ENCODE measurements around the gene DLG2. TPM values are rescaled to one million over a fixed set of nuclear protein-coding genes. Genes with fewer than 3 reads are reported as not detected.

Gene DLG2
- total RNA-seq, 2 donors from 2014 or later = 1.9 to 3.2 TPM

GRCh38 chr11:84628871-84629620 lies 998.1 kb downstream of the DLG2 start:
- ATAC-seq = no peak
- no peak for DNase-seq
- intact Hi-C loops (cut with DNase I, micrococcal nuclease) = no loop called here

GRCh38 chr11:84626256-84626655 lies 1000.9 kb downstream of the DLG2 start:
- DNase-seq (no peak), ATAC-seq (no peak)
- intact Hi-C loops (cut with DNase I, micrococcal nuclease) = no loop called here

- ATAC-seq = no peak
- intact Hi-C loops (cut with DNase I, micrococcal nuclease) = no loop called here
- DNase-seq = no peak
Observed at GRCh38 chr11:84612645-84613044, 1014.5 kb downstream of the DLG2 start.

GRCh38 chr11:84608837-84609196 lies 1018.3 kb downstream of the DLG2 start:
- DNase-seq (no peak), ATAC-seq (no peak)
- intact Hi-C loops (cut with DNase I, micrococcal nuclease) = no loop called here

DNA sequence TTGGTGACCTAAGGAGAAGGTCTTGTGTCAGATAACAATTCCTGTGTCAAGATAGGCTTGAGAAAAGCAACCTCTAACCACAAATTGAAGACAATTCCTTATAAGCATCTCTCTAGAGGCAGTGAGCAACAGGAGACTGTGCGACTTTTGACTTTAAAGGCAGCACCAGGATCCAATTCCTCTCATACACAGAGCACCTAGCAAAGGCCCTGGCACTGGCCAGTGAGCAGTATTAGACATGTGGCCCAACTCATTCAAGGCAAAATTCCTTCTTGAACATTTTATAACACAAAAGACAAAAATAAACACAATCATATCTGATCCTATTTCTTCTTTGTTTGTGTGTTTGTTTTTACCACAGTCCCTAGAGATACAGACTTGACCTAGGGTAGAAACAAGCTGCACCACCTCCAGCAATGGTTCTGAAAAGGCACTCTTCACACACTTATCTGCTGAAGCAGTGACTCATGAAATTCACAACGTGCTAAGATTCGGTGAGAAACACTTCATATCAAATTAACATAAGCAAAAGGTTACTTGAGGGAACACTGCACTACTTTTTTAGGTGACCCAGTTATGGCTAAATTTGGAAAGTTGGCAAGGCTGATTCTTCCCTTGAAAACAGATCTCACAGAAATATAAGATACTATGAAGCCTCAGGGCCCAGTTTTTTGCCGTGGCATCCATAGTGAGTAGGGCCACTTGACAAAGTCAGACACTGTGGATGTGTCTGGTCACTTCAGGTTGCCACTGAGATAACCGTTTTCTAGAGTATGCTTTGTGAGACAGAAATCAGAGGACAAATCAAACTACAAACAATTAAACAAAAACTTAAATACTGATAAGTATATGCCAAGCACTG lies 1018.9 kb downstream of the DLG2 start:
- intact Hi-C loops (cut with DNase I, micrococcal nuclease) = no loop called here
- ATAC-seq (no peak), DNase-seq (no peak)

DNA sequence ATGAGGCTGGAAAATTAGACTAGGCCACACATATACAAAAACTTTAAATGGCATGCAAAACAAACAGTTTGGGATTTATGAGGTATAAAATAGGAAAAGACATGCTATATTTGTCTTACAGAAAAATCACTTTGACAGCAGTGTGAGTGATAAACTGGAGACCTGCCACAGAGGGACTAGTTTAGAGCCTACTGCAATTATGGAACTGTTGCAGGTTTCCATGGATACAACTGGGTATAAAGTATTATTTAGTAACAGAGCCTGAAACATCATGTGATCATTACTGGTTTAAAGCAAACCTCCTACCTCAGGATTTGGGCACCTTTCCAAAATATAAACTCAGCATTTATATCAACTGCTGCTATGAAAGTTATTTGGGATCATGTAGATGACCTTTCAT lies 1032.5 kb downstream of the DLG2 start:
- DNase-seq (no peak), ATAC-seq (peak; percentile 54)
- intact Hi-C loops (cut with DNase I, micrococcal nuclease) = no loop called here

GRCh38 chr11:84590106-84590505 lies 1037.0 kb downstream of the DLG2 start:
- intact Hi-C loops (cut with DNase I, micrococcal nuclease) = no loop called here
- ATAC-seq (no peak), DNase-seq (no peak)

GRCh38 chr11:84588131-84588829 lies 1038.9 kb downstream of the DLG2 start:
- intact Hi-C loops (cut with DNase I, micrococcal nuclease) = no loop called here
- peak; percentile 53 for ATAC-seq
- DNase-seq = peak in 1 of 2 donors; percentile 5

DNA sequence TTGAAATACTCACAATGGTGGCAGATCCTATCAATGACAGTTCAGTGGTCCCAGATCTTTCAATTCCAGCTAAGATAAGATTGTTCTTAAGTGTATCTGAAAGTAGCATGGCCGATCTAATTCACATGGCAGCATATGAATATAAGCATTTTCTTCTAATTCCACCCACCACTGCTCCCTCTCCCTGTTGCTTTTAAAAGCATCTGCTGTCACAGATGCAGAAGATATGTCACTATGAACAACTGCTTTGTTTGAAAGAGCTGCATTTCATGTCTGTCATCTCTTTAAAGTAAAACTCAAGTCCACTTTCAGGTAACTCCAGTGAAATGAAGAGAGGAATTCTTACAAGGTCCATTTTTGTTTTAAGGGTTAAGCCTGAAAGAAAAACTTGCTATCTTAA lies 1044.0 kb downstream of the DLG2 start:
- ATAC-seq (no peak), DNase-seq (no peak)
- intact Hi-C loops (cut with DNase I, micrococcal nuclease) = no loop called here

GRCh38 chr11:84581083-84581482 lies 1046.1 kb downstream of the DLG2 start:
- intact Hi-C loops (cut with DNase I, micrococcal nuclease) = no loop called here

DNA sequence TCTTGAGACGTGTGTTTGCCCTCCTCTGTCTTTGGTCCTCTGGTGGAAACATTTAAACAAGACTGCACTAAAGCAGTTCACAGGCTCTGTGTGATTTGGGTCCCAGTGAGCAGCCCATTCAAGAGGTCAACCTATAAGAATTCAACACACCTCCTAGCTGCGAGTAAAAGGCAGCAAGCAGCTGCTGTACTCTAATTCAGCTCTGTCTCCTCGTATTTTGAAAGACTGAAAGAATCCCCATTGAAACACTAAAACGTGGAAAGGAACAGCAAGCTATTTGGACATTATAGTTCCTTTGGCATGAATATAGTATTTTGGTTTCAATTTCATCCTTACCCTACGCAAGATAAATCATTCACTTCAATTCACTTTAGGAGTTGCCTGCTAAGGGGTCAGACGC lies 1046.7 kb downstream of the DLG2 start:
- intact Hi-C loops (cut with DNase I, micrococcal nuclease) = no loop called here
- no peak for DNase-seq
- ATAC-seq = peak; percentile 46

More at GRCh38 chr11:84581083-84581482, 1046.1 kb downstream of the DLG2 start:
- ATAC-seq (peak; percentile 74), DNase-seq (no peak)

DNA sequence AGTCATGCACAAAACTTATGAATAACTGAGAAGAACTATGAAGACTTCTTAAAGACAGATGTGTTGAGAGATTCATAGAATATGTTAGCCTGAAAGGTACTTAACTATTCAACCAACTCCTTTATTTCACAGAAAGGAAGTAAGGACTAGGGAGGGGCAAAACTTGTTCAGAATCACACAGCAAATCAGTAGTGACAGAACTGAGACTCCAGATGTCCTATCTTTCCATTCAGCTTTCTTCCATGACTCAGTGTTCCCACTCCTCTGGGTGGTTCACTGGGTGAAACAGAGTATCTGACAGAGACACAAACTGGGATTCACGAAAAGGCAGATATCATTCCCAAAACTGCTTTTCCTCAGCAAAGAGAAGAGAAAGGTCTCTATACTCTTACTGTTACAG lies 1053.3 kb downstream of the DLG2 start:
- no peak for ATAC-seq
- DNase-seq = no peak
- intact Hi-C loops (cut with DNase I, micrococcal nuclease) = no loop called here

DNA sequence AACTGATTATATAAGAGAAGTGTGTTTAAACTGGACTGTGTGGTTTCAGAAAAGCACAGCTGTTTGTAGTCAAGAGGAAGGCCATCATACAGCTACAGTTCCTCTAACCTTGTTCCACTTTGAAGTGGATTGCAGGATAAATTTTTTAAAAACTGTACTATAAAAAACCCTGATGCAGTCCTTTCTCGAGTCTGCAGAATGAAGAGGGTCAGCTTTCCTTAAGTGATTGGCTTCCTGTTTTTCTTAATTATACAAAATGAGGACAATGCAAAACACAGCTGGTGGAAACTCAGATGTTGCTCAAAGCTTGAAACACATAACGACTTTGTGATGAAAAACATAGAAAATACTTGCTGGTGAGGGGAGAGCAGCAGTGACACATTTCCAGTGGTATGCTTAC lies 1060.5 kb downstream of the DLG2 start:
- intact Hi-C loops (cut with DNase I, micrococcal nuclease) = loop anchor here in 1 of 2 donors (10.0 kb wide), 1 partner anchor 732 kb away; no protein-coding TSS in a partner anchor
- ATAC-seq = no peak
- DNase-seq = no peak

- DNase-seq (no peak), ATAC-seq (no peak)
- intact Hi-C loops (cut with DNase I, micrococcal nuclease) = loop anchor here in 1 of 2 donors (10.0 kb wide), 1 partner anchor 730 kb away; no protein-coding TSS in a partner anchor
Observed at GRCh38 chr11:84564867-84565184, 1062.3 kb downstream of the DLG2 start.

DNA sequence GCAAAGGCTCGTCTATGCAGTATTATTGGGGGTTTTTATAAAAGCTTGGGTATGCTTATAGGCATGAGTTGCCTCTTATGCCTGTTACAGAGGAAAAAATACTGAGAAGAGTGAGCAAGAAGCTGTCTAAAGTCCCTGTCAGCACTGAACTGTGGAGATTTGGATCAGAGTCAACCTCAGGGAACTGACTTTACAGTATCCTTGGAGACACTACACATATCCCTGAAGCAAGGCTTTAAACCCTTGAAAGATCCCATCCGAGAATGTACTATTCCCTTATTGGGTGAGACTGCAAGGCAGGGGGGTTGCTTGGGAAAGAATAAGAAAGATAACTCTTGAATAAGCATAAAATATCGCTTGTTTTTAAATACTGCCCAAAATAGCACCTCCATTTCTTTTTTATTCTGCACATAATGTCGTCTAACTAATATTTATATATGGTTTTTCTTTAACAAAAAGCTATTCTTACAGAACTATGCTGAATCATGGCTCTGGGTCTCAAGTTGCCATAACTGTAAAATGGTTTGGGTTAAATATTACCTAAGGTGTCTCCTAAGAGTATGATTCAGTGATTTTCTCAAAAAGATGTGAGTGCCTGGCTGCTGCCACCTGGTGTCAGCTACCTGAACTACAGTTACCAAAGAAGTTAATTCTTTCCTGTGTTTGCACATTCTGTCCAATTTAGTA lies 1062.8 kb downstream of the DLG2 start:
- DNase-seq (peak in 1 of 2 donors; percentile 41), ATAC-seq (peak; percentile 90)
- intact Hi-C loops (cut with DNase I, micrococcal nuclease) = loop anchor here in 1 of 2 donors (10.0 kb wide), 1 partner anchor 730 kb away; no protein-coding TSS in a partner anchor

GRCh38 chr11:84563356-84563755 lies 1063.8 kb downstream of the DLG2 start:
- ATAC-seq (no peak), DNase-seq (no peak)
- intact Hi-C loops (cut with DNase I, micrococcal nuclease) = loop anchor here in 1 of 2 donors (10.0 kb wide), 1 partner anchor 729 kb away; no protein-coding TSS in a partner anchor

- intact Hi-C loops (cut with DNase I, micrococcal nuclease) = loop anchor here in 1 of 2 donors (10.0 kb wide), 1 partner anchor 725 kb away; no protein-coding TSS in a partner anchor
- no peak for ATAC-seq
Observed at GRCh38 chr11:84560206-84560605, 1066.9 kb downstream of the DLG2 start.

DNA sequence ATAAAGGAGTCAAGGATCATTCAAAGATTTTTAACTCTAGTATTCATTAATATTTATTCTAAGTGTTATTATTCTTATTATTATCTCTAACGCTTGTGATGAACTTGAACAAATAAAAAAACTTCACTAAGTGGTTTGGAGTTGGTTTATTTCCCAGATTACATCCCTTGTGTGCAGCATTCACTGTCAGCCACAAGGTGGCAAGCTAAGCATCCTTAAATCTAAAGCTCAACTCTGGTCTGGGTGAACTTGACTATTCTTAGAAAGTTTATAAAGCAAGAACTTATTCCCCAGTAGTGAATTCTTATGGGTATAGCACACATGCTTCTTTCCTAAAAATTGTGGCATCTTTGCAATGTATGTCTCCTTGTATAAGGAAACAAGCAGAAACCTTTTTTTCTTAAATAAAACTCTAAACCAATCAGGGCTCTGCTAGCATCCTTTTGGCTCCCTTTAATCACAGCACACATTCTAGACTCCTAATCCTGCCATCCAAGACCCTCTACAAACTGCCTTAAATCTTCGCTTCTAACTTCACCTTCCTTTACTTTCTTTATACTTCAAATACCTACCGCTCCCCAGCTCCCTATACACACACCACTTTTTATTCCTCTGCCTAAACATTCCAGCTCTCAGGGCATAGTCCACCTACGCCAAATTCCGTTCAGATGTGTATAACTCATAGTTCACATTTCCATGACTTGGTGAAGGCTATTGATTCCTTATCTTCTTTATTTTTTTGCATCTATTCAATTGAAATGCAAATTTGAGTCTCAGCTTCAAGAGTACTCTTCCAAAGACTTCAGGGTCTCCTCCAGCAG lies 1068.8 kb downstream of the DLG2 start:
- intact Hi-C loops (cut with DNase I, micrococcal nuclease) = loop anchor here in 1 of 2 donors (5.0 kb wide), 1 partner anchor 154 kb away; no protein-coding TSS in a partner anchor
- peak; percentile 25 to 30 for DNase-seq
- peak; percentile 87 for ATAC-seq

More at GRCh38 chr11:84560206-84560605, 1066.9 kb downstream of the DLG2 start:
- DNase-seq = no peak
